ENCODE results near the gene CCDC90B.

- TF ChIP-seq SP1 (IDR thresholded peaks at IDR 0.05; ENCODE audit: low read depth, low read length) (no peak), LARP7 (IDR thresholded peaks at IDR 0.05) (no peak), CTCF (IDR thresholded peaks at IDR 0.05 in 2 of 3, conservative IDR thresholded peaks at IDR 0.05 in 1 of 3; ENCODE audit: control insufficient read depth in 2 of 3, extremely low read depth in 1 of 3, insufficient read depth in 1 of 3, low read depth in 3 of 3, low read length in 3 of 3) (no peak), GABPA (IDR thresholded peaks at IDR 0.05; ENCODE audit: low read depth) (no peak), FOXK2 (IDR thresholded peaks at IDR 0.05) (no peak), RFX5 (IDR thresholded peaks at IDR 0.05; ENCODE audit: low read depth, low read length) (no peak)
Observed at GRCh38 chr11:83306200-83307080, 20.3 kb upstream of the CCDC90B start.
